Body of pancreas (tissue), 4 donors: ENCODE measurements around the gene TNS3. TPM values are rescaled to one million over a fixed set of nuclear protein-coding genes. Genes with fewer than 3 reads are reported as not detected.

ENCODE experiments used
- ATAC-seq: fragments of 150-250 bp; one replicate; pipeline ENCODE4 v1.9.1; 2016
- DNase-seq, 4 donors: peaks; one replicate each; pipeline ENCODE4 v3.0.0-alpha.2; 2019
- H3K27ac ChIP-seq, 4 donors: fragments of 200-600 bp; sonication (generic); 1 replicate in 3 of 4; 2 replicates in 1 of 4; pipeline versions ENCODE4 v1.5.1 to v1.6.1; 2016 to 2019; ENCODE audit warnings: mild to moderate bottlenecking in 1 of 4, mixed read lengths in 1 of 4, moderate library complexity in 1 of 4
- H3K27me3 ChIP-seq, 2 donors: fragments of 200-600 bp; sonication (generic); one replicate each; pipeline ENCODE4 v1.6.0; 2016; ENCODE audit warnings: mild to moderate bottlenecking in 1 of 2
- H3K36me3 ChIP-seq, 2 donors: fragments of 200-600 bp; sonication (generic); replicated peaks in 1 of 2; 2 replicates each; pipeline ENCODE4 v1.5.1; 2016; ENCODE audit warnings: low read depth in 2 of 2; ENCODE audit not compliant: insufficient read depth in 1 of 2
- H3K4me1 ChIP-seq: fragments of 200-600 bp; sonication (generic); one replicate; pipeline ENCODE4 v1.6.0; 2016
- H3K4me3 ChIP-seq, 2 donors: fragments of 200-600 bp; sonication (generic); 1 replicate in 1 of 2; 2 replicates in 1 of 2; pipeline ENCODE4 v1.5.1; 2016 to 2019
- H3K9me3 ChIP-seq, 3 donors: fragments of 200-600 bp; sonication (generic); 1 replicate in 2 of 3; 2 replicates in 1 of 3; pipeline ENCODE4 v1.5.1; 2016
- CTCF ChIP-seq, 7 experiments: fragments of 450-650 bp in 4 of 7; fragments of 200-600 bp in 3 of 7; sonication (generic) in 3 of 7; IDR thresholded peaks; one replicate each; pipeline ENCODE4 v1.5.1; 2016 to 2019; ENCODE audit warnings: antibody characterized with exemption in 7 of 7
- POLR2A ChIP-seq, 3 donors: fragments of 450-650 bp; IDR thresholded peaks; one replicate each; pipeline ENCODE4 v1.6.1; 2016; ENCODE audit warnings: antibody characterized with exemption in 3 of 3, mild to moderate bottlenecking in 2 of 3
- WGBS, 2 donors: methylation state at CpG; one replicate each; pipeline ENCODE4 v1.1.5; 2017; 5-methylcytosine and 5-hydroxymethylcytosine counted together
- intact Hi-C: fragments of 100-400 bp; cut with DNase I; formaldehyde crosslinking; loops from one replicate; pipeline ENCODE4 v1.15.1; 2023
- total RNA-seq, 2 donors: library from RNA; depleted of rRNA; stranded (reverse); fragments of >200 nt; gene quantifications; one replicate each; pipeline ENCODE4 v1.1.0, GENCODE V29; 2016

Gene TNS3
- total RNA-seq, 2 donors from 2014 or later: 100 to 265 TPM

DNA sequence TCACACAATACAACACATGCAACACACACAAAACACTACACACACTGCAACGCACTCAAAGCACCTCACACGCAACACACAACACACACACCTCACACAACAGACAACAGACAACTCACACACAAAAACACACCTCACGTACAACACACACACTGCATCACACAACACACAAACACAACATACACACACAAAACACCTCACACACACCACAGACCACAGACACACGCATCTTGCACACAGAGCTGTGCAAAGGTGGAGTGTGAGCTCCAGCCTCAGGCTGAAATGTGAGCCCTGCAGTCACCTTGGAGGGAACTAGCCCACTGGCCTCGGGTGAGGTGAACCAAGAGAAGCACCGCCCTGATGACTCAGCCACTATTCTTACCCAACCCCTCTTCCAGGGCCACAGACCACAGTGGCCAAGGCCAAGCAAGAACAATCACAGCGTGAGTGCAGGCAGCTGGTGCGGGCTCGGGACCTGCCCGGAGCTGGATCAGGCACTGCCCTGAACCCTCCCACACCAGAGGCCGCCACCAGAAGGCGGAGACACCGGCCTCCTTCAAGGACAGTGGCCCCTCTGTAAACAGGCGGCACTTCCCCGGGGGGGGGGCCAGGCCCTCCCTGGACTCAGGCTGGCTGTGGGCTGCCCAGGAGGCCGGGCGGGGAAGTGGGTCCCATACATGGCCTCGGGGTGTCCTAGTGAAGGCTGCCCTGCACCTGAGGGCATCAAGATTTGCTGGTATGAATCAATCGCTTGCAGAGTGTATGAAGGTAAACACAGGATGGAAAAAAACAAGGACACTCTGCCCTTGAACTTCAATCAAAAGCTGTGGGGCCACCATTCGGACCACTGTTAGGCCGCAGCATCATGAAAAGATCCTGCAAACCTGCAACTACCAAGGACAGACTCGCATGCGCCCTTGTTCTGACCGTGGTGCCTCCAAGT is 106.7 kb downstream of the TNS3 start:
- Histone ChIP-seq H3K4me3 (no peak overlapping the region), H3K9me3 (no peaks in the 10 kb centered on the region), H3K27me3 (no peaks in the 10 kb centered on the region), H3K4me1 (peaks cover 98% of the 10 kb centered on the region), H3K27ac (peak overlapping the region; percentile 89 to 97 (median 90)), H3K36me3 (no peaks in the 10 kb centered on the region)
- TF ChIP-seq POLR2A (IDR thresholded peaks at IDR 0.05): peak in 2 of 3 donors; percentile 88 to 90
- TF ChIP-seq CTCF (IDR thresholded peaks at IDR 0.05): peak in 4 of 7 experiments; percentile 25 to 54 (median 50)
- intact Hi-C loops: loop anchor here (10.0 kb wide), 1 partner anchor 100 kb away; no protein-coding TSS in a partner anchor
- 23 to 25% methylated on average over 15 to 24 of the region's 24 CpGs for WGBS, 2 donors
- DNase-seq (peak; percentile 96 to 99 (median 98)), ATAC-seq (peak; percentile 86)

DNA sequence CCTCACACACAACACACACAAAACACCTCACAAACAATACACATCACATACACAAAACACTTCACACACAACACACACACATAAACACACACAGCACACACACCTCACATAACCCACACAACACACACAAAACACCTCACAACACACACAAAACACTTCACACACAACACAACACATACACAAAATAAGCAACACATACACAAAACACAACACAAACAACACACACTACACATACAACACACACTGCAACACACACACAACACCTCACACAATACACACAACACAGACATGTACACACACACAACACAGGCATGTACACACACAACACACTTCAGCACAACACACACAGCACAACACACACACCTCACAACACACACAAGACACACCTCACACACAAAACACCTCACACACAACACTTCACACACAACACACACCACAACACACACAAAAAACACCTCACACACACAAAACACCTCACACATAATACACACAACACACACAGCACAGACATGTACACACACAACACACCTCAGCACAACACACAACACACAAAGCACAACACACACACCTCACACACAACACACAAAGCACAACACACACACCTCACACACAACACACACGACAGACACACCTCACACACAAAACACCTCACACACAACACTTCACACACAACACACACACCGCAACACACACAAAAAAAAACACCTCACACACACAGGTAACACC is 107.5 kb downstream of the TNS3 start:
- intact Hi-C loops: loop anchor here (10.0 kb wide), 1 partner anchor 100 kb away; no protein-coding TSS in a partner anchor
- Histone ChIP-seq H3K27me3 (no peaks in the 10 kb centered on the region), H3K4me1 (peaks cover 97% of the 10 kb centered on the region), H3K27ac (peak overlapping the region; percentile 89 to 97 (median 90)), H3K36me3 (no peaks in the 10 kb centered on the region), H3K4me3 (no peak overlapping the region), H3K9me3 (no peaks in the 10 kb centered on the region)
- peak in 1 of 7 experiments; percentile 18 for TF ChIP-seq CTCF (IDR thresholded peaks at IDR 0.05)
- TF ChIP-seq POLR2A (IDR thresholded peaks at IDR 0.05): no peak
- WGBS, 2 donors: 66 to 86% methylated on average over 2 of the region's 2 CpGs
- DNase-seq (no peak), ATAC-seq (no peak)

GRCh38 chr7:47473499-47474210 is 108.3 kb downstream of the TNS3 start:
- Histone ChIP-seq H3K36me3 (no peaks in the 10 kb centered on the region), H3K9me3 (no peaks in the 10 kb centered on the region), H3K27me3 (no peaks in the 10 kb centered on the region), H3K4me3 (no peak overlapping the region), H3K27ac (peak overlapping the region; percentile 89 to 97 (median 91)), H3K4me1 (peaks cover 99% of the 10 kb centered on the region)
- 51 to 59% methylated on average over 6 of the region's 6 CpGs for WGBS, 2 donors
- no peak for ATAC-seq
- DNase-seq: peak in 1 of 4 donors; percentile 54
- intact Hi-C loops: loop anchor here (10.0 kb wide), 1 partner anchor 101 kb away; no protein-coding TSS in a partner anchor
- TF ChIP-seq POLR2A (IDR thresholded peaks at IDR 0.05): no peak
- TF ChIP-seq CTCF (IDR thresholded peaks at IDR 0.05): no peak

GRCh38 chr7:47472444-47473157 is 109.3 kb downstream of the TNS3 start:
- Histone ChIP-seq H3K9me3 (no peaks in the 10 kb centered on the region), H3K36me3 (no peaks in the 10 kb centered on the region), H3K27me3 (no peaks in the 10 kb centered on the region), H3K27ac (peak overlapping the region; percentile 89 to 97 (median 91)), H3K4me3 (no peak overlapping the region), H3K4me1 (peaks cover 98% of the 10 kb centered on the region)
- ATAC-seq: no peak
- DNase-seq: no peak
- TF ChIP-seq POLR2A (IDR thresholded peaks at IDR 0.05) (no peak), CTCF (IDR thresholded peaks at IDR 0.05) (no peak)
- 72 to 78% methylated on average over 17 to 19 of the region's 19 CpGs for WGBS, 2 donors
- intact Hi-C loops: loop anchor here (10.0 kb wide), 1 partner anchor 102 kb away; no protein-coding TSS in a partner anchor
